Stimulated activated CD4-positive, alpha-beta T cell treated with anti-CD3 and anti-CD28 coated beads, Interleukin-4, amount 100 ng/mL, for 24 hours (primary cell): ENCODE data around the gene CHN2.
"Not testable (repeated sequence)": the region's sequence is repeated elsewhere in the genome, so short reads cannot be mapped to it uniquely, and the experiment has no call there.

ENCODE experiments used
- DNase-seq: peaks from one replicate; pipeline ENCODE4 v3.0.0-alpha.2; 2020

The CHN2 gene

GRCh38 chr7:29510028-29510427, 315.5 kb downstream of the CHN2 start:
- no peak for DNase-seq

DNA sequence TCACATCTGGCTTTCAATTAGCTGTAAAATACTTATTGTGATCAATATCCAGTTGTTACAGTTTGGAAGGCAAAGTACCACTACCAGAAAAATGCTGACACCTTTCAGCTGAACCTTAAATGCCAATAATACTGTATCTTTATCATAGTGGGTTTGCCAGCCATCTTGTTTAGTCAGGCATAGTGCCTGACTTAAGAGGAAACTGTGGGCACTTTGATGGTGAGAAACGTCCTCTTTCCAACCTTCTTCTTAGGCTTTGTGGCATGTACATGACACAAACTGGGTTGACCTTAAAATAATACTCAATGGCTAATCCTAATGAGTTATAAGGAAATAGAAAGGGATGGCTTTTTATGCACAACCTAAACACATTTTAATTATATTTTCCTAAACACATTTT, 316.8 kb downstream of the CHN2 start:
- DNase-seq = no peak

GRCh38 chr7:29511851-29512250, 317.3 kb downstream of the CHN2 start:
- DNase-seq = no peak

- no peak for DNase-seq
Measured at GRCh38 chr7:29516491-29516890, 321.9 kb downstream of the CHN2 start.

GRCh38 chr7:29518616-29519015, 324.0 kb downstream of the CHN2 start:
- no peak for DNase-seq

- DNase-seq = no peak
Measured at GRCh38 chr7:29523728-29524127, 329.2 kb downstream of the CHN2 start.

- no peak for DNase-seq
Measured at GRCh38 chr7:29527505-29528108, 333.0 kb downstream of the CHN2 start.

DNA sequence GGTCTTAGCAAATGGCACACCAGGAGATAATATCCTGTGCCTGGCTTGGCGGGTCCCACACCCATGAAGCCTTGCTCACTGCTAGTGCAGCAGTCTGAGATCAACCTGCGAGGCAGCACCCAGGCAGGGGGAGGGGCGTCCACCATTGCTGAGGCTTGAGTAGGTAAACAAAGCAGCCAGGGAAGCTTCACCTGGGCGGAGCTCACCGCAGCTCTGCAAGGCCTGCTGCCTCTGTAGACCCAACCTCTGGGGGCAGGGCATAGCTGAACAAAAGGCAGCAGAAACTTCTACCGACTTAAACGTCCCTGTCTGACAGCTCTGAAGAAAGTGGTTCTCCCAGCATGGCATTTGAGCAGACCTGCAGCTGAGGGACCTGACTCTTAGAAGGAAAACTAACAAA, 334.0 kb downstream of the CHN2 start:
- DNase-seq = not testable (repeated sequence)
